Lower lobe of right lung (tissue), 2 donors: Measurements from ENCODE around the gene CMIP. TPM values are rescaled to one million over a fixed set of nuclear protein-coding genes. Genes with fewer than 3 reads are reported as not detected.

Source experiments
- ATAC-seq, 2 donors: fragments of 200-7000 bp; cut with Tn5 transposase; one replicate each; pipeline ENCODE4 v1.9.1; 2020 to 2022; ENCODE audit warnings: mild to moderate bottlenecking in 2 of 2, moderate library complexity in 2 of 2
- DNase-seq: peaks from one replicate; pipeline ENCODE4 v3.0.0-alpha.2; 2020
- H3K27ac ChIP-seq: fragments of 200-600 bp; one replicate; pipeline ENCODE4 v1.8.0; 2022
- H3K27me3 ChIP-seq: fragments of 200-600 bp; one replicate; pipeline ENCODE4 v1.8.0; 2022; ENCODE audit warnings: low read depth
- H3K36me3 ChIP-seq: fragments of 200-600 bp; one replicate; pipeline ENCODE4 v1.8.0; 2022; ENCODE audit warnings: mild to moderate bottlenecking
- H3K4me1 ChIP-seq: fragments of 200-600 bp; one replicate; pipeline ENCODE4 v1.8.0; 2022
- H3K4me3 ChIP-seq: fragments of 200-600 bp; one replicate; pipeline ENCODE4 v1.8.0; 2022; ENCODE audit warnings: mild to moderate bottlenecking
- H3K9me3 ChIP-seq: fragments of 200-600 bp; one replicate; pipeline ENCODE4 v1.8.0; 2022
- CTCF ChIP-seq: fragments of 200-600 bp; IDR thresholded peaks from one replicate; pipeline ENCODE4 v1.8.0; 2022; ENCODE audit warnings: antibody characterized with exemption, mild to moderate bottlenecking
- intact Hi-C: fragments of 100-400 bp; cut with DNase I; formaldehyde crosslinking; loops from one replicate; pipeline ENCODE4 v1.11.0; 2022
- total RNA-seq: library from RNA; stranded (reverse); fragmentation: NEBNext Ultra II Directional; extraction: Animal tissue kit (Norgen Biotek cat#: 25700); gene quantifications from one replicate; pipeline ENCODE4 v1.2.1, GENCODE V29; 2021
- donor health status: DM: no; HTN: yes; CAD: no; lungs with severe emphysema.

CMIP gene
- total RNA-seq, 1 donor from 2014 or later = 77.4 TPM

DNA sequence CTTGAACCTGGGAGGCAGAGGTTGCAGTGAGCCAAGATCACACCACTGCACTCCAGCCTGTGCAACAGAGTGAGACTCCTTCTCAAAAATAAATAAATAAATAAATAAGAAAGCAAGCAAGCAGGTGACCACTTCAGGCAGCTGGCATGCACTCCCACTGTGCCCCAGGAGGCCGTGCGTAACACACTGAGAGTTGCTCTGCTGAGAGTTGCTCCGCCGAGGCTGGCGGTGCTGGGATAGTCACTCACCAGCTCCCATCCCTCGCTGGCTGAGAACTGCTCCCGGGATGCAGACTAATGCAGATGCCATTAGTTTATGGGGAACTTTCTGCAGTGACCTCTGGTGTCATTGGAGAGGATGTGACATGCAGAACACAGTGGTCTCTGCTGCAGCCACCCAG lies 228.8 kb downstream of the CMIP start:
- H3K36me3 ChIP-seq = peaks cover 78% of the 10 kb centered on the region
- intact Hi-C loops = no loop called here
- ATAC-seq (no peak), DNase-seq (no peak)
- H3K27ac ChIP-seq = no peak overlapping the region
- no peak for TF ChIP-seq CTCF
- no peak overlapping the region for H3K4me3 ChIP-seq
- H3K9me3 ChIP-seq = no peaks in the 10 kb centered on the region
- peaks cover 15% of the 10 kb centered on the region for H3K4me1 ChIP-seq
- no peaks in the 10 kb centered on the region for H3K27me3 ChIP-seq

DNA sequence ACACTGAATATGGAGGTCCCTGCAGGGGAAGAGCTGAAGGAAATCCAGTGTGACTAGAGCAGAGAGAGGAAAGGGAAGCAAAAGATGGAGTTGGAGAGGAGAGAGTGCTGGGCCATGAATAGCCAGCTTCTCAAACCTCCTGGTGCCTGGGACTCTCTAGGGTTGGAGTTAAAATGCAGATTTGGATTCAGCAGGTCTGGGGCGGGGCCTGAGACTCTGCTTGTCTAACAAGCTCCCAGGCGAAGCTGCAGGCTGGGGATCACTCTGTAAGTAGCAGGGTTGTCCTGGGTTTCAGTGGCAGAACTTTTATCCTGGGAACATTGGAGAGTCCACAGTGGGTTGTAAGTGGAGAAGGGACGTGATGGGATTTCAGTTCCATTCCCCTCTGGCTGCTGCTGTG lies 231.1 kb downstream of the CMIP start:
- no peak for TF ChIP-seq CTCF
- Histone ChIP-seq H3K27me3 (no peaks in the 10 kb centered on the region), H3K4me1 (peaks cover 36% of the 10 kb centered on the region), H3K4me3 (no peak overlapping the region), H3K9me3 (no peaks in the 10 kb centered on the region), H3K36me3 (peaks cover 89% of the 10 kb centered on the region), H3K27ac (no peak overlapping the region)
- ATAC-seq (no peak), DNase-seq (no peak)
- intact Hi-C loops = no loop called here

DNA sequence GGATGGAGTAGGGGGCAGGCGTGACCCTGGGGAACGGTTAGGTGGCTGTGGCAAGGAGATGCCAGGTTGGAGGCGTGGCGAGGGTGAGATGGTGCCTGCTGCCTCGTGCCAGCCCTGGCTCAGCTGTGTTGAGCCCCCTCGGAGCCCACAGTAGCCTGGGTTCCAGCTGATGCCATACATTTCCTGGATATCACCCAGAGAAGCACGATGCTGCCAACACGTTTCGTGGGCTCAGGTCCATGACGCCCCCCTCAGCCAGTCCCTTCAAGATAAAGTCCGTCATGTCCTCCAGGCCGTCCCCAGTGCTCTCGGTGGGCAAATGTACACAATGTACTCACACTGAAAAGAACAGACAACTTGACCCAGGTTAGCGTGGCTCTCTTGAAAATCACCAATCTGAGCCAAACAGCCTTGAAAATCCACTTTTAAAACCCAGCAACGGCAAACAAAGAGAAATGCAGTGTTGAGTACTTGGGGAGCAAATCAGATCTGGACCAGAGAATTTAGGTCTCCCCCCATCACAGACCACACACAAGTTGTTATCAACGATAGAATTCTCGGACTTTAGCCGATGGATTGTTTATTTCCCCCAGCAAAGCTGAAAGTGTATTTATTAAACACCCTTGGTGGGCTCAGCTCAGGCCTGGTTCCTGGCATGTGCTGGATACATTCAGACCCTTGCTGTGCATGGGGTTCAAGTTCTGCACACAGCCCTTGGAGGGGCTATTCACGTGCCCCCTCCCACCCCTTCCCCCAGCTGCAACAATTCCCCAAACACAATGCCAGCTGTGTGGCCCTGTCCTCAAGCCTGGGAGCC lies 231.7 kb downstream of the CMIP start:
- intact Hi-C loops = no loop called here
- peaks cover 40% of the 10 kb centered on the region for H3K4me1 ChIP-seq
- no peaks in the 10 kb centered on the region for H3K27me3 ChIP-seq
- H3K4me3 ChIP-seq = no peak overlapping the region
- no peaks in the 10 kb centered on the region for H3K9me3 ChIP-seq
- ATAC-seq (no peak), DNase-seq (no peak)
- no peak for TF ChIP-seq CTCF
- H3K36me3 ChIP-seq = peaks cover 88% of the 10 kb centered on the region
- no peak overlapping the region for H3K27ac ChIP-seq

DNA sequence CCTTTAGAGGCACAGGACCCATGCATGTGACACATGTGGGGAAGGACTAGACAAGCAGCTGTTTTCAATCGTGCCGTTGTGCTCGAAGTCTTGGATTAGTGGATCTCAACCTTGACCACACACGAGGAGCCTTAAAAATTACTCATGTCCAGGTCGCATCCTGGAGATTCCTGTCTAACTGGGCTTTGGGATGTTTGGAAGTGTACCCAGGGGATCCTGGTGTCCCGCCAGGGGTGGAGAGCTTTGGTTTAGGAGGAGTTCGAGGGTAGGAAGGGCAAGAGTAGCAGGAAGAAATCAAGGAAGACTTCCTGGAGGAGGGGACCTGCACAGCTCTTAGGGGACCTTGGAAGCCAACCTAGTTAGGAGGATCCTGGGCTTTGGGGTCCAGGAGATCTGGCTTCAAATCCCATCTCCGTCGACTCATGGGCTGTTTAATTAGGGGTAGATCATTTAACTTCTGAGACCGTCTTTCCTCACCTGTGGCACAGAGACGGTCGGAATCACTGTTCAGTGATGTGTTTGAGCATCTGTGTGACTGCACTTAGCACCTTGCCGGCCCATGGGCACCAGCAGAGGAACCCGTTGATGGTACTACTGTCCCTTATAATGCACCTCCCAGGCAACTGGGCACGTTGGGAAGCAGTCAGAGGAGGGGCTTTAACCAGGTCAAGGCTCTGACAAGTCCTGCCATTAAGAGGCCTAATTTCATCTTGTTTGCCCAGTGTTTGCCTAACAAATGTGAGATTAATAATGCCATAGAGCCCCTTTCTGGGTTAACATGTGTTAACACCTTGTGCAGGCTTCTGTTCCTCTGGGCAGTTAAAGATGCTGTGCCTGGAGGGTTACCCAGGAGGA lies 232.5 kb downstream of the CMIP start:
- intact Hi-C loops = no loop called here
- Histone ChIP-seq H3K9me3 (no peaks in the 10 kb centered on the region), H3K27ac (no peak overlapping the region), H3K4me3 (no peak overlapping the region), H3K36me3 (peaks cover 86% of the 10 kb centered on the region), H3K4me1 (peaks cover 40% of the 10 kb centered on the region), H3K27me3 (no peaks in the 10 kb centered on the region)
- TF ChIP-seq CTCF = no peak
- DNase-seq (no peak), ATAC-seq (no peak)

GRCh38 chr16:81678326-81679095 lies 233.9 kb downstream of the CMIP start:
- no peak for ATAC-seq
- no peak for TF ChIP-seq CTCF
- no peak for DNase-seq
- H3K4me1 ChIP-seq = peaks cover 40% of the 10 kb centered on the region
- no peaks in the 10 kb centered on the region for H3K27me3 ChIP-seq
- intact Hi-C loops = no loop called here
- H3K36me3 ChIP-seq = peaks cover 77% of the 10 kb centered on the region
- no peaks in the 10 kb centered on the region for H3K9me3 ChIP-seq
- H3K27ac ChIP-seq = no peak overlapping the region
- no peak overlapping the region for H3K4me3 ChIP-seq
